RWPE2 (cell line): ENCODE data around the gene TRIM75.
A peak's percentile ranks its signal among the peaks of the same experiment; 100 is the strongest.
"Not testable (repeated sequence)": the region's sequence is repeated elsewhere in the genome, so short reads cannot be mapped to it uniquely, and the experiment has no call there.

Source experiments
- ATAC-seq: fragments of 200-7000 bp; cut with Tn5 transposase; 3 replicates; pipeline ENCODE4 v1.9.1; 2021; ENCODE audit warnings: low read depth
- DNase-seq: peaks from one replicate; pipeline ENCODE4 v3.0.0-alpha.2; 2020; ENCODE audit warnings: low spot score
- H3K27ac ChIP-seq: fragments of 450-650 bp; 2 replicates; pipeline ENCODE4 v1.5.1; 2017; ENCODE audit warnings: mild to moderate bottlenecking; ENCODE audit not compliant: poor library complexity, severe bottlenecking
- H3K27me3 ChIP-seq: fragments of 250-450 bp; sonication (Bioruptor Pico); 2 replicates; pipeline ENCODE4 v1.5.1; 2021; ENCODE audit warnings: mild to moderate bottlenecking, moderate library complexity; ENCODE audit not compliant: insufficient read depth, poor library complexity, severe bottlenecking
- H3K36me3 ChIP-seq: fragments of 250-450 bp; sonication (Bioruptor Pico); 2 replicates; pipeline ENCODE4 v1.5.1; 2020; ENCODE audit warnings: low read depth, mild to moderate bottlenecking, moderate library complexity
- H3K4me1 ChIP-seq: fragments of 250-450 bp; sonication (Bioruptor Pico); 2 replicates; pipeline ENCODE4 v1.5.1; 2021; ENCODE audit warnings: mild to moderate bottlenecking, moderate library complexity; ENCODE audit not compliant: insufficient read depth, poor library complexity, severe bottlenecking
- H3K4me3 ChIP-seq: fragments of 250-450 bp; sonication (Bioruptor Pico); 2 replicates; pipeline ENCODE4 v1.5.1; 2021; ENCODE audit warnings: mild to moderate bottlenecking, moderate library complexity; ENCODE audit not compliant: severe bottlenecking
- H3K9me3 ChIP-seq: fragments of 250-450 bp; sonication (Bioruptor Pico); 2 replicates; pipeline ENCODE4 v1.5.1; 2021; ENCODE audit warnings: mild to moderate bottlenecking, moderate library complexity; ENCODE audit not compliant: severe bottlenecking
- CTCF ChIP-seq: fragments of 450-650 bp; IDR thresholded peaks from one replicate; pipeline ENCODE4 v1.5.1; 2017; ENCODE audit warnings: mild to moderate bottlenecking, moderate library complexity; ENCODE audit not compliant: poor library complexity, severe bottlenecking

The TRIM75 gene

DNA sequence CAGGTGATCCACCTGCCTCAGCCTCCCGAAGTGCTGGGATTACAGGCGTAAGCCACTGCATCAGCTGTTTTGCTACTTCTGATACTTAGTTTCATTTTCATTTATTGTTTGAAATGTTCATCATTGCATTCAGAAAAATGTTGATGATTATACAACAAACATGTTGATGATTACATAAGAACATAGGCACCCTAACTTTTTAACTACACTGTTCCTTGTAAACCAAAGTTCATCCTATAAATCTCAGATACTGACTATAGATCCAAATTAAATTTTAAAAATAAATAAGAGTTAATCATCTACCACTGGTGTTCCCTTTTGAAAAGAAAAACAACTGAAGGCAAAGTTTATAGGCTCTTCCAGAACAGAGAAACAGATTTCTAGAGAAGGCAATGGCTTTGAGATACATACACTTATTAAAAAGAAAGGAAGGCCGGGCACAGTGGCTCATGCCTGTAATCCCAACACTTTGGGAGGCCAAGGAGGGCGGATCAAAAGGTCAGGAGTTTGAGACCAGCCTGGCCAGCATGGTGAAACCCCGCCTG, 23.4 kb downstream of the TRIM75 start:
- no peaks in the 10 kb centered on the region for H3K4me1 ChIP-seq
- H3K27ac ChIP-seq: no peak overlapping the region
- ATAC-seq (no peak), DNase-seq (no peak)
- no peak for TF ChIP-seq CTCF
- no peaks in the 10 kb centered on the region for H3K9me3 ChIP-seq
- H3K27me3 ChIP-seq: no peaks in the 10 kb centered on the region
- H3K36me3 ChIP-seq: 0 out of 2 replicates have a peak, but pooled peaks cover 6% of the 10 kb centered on the region
- H3K4me3 ChIP-seq: no peak overlapping the region

DNA sequence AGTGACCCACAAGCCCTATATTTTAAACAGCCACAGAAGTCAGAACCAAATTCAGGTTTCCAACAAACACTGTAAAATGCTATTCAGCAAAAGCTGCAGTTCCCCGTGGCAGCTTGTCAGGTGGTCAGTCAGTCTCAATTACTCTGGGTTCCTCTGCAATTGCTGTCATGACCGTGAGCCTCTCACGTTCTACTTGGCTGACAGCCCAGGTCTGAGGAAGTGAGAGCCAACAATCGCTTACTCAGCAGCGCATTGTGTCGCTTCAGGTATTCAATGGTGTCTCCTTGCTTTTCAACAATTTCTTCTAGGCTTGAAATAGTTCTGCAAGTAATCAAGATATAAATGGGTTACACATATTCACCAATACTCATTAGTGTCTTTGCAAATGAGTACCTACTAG, 25.8 kb downstream of the TRIM75 start:
- H3K27me3 ChIP-seq: no peaks in the 10 kb centered on the region
- H3K4me1 ChIP-seq: no peaks in the 10 kb centered on the region
- no peak for DNase-seq
- no peaks in the 10 kb centered on the region for H3K9me3 ChIP-seq
- no peak overlapping the region for H3K27ac ChIP-seq
- ATAC-seq: 0 out of 3 replicates have a peak, but pooled peaks have one; percentile 36
- H3K4me3 ChIP-seq: no peak overlapping the region
- 0 out of 2 replicates have a peak, but pooled peaks cover 6% of the 10 kb centered on the region for H3K36me3 ChIP-seq
- TF ChIP-seq CTCF: no peak

GRCh38 chr4:165084787-165085186, 31.1 kb downstream of the TRIM75 start:
- ATAC-seq, DNase-seq, H3K27me3 ChIP-seq, H3K9me3 ChIP-seq, H3K4me3 ChIP-seq, H3K36me3 ChIP-seq, H3K4me1 ChIP-seq, H3K27ac ChIP-seq: not testable (repeated sequence)

DNA sequence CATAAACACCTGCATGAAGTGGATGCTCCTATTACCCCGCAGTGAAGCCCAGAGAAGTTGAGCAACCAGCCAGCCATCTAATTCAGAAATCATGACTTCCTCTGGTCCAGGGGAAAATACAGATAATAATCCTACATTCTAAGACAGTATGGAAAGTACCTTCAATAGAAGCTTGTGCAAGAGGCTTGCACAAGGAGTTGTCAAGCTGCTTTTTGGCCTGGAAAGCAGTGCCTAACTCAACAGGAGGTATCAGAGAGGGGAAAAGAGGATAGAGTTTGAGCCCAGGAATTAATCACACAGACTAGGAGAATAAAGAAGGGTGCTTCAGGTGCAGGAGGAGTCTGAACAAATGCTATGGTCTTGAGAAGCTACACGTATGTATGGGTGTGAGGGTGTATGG, 32.3 kb downstream of the TRIM75 start:
- H3K4me1 ChIP-seq: no peaks in the 10 kb centered on the region
- no peak for TF ChIP-seq CTCF
- H3K27me3 ChIP-seq: no peaks in the 10 kb centered on the region
- ATAC-seq (no peak), DNase-seq (no peak)
- no peak overlapping the region for H3K27ac ChIP-seq
- no peak overlapping the region for H3K4me3 ChIP-seq
- no peaks in the 10 kb centered on the region for H3K9me3 ChIP-seq
- H3K36me3 ChIP-seq: peaks cover 5% of the 10 kb centered on the region; the same call in 1 of the 2 replicates

DNA sequence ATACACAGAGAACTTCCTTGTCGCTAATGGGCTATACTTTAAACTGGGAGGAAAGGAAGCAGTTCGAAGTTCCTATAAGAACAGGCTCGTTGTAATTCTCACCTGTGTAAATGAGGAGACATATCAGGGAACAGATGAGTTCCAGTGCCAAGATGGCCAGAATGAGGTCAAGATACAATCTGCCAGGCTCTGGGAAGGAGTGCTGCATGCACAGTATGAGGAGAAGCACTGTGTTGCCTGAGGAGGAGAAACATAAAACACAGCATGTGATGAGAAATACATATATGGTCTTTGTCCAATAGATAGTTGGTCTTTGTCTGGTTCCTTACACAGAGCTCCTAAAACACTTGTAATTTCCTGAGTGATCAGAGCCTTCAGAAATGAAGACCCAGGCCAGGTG, 34.7 kb downstream of the TRIM75 start:
- peaks cover 5% of the 10 kb centered on the region; the same call in 1 of the 2 replicates for H3K36me3 ChIP-seq
- H3K27ac ChIP-seq: no peak overlapping the region
- no peak for TF ChIP-seq CTCF
- no peaks in the 10 kb centered on the region for H3K9me3 ChIP-seq
- ATAC-seq (no peak), DNase-seq (no peak)
- H3K27me3 ChIP-seq: no peaks in the 10 kb centered on the region
- no peak overlapping the region for H3K4me3 ChIP-seq
- no peaks in the 10 kb centered on the region for H3K4me1 ChIP-seq

DNA sequence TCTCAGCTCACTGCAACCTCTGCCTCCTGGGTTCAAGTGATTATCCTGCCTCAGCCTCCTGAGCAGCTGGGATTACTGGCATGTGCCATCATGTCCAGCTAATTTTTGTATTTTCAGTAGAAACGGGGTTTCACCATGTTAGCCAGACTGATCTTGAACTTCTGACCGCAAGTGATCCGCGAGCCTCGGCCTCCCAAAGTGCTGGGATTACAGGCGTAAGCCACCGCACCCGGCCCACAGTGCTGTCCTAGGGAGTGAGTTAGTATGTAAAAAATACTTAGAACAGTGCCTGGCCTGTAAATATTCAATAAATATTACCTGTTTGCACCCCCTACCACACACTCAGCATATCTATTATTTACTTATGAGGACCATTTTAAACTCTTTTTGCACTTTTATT, 38.5 kb downstream of the TRIM75 start:
- not testable (repeated sequence) for H3K9me3 ChIP-seq, DNase-seq, H3K27ac ChIP-seq, ATAC-seq, H3K27me3 ChIP-seq, H3K4me3 ChIP-seq, H3K4me1 ChIP-seq, H3K36me3 ChIP-seq
